Fibroblast of mammary gland (primary cell): ENCODE measurements around the gene ARF6.

Experiments used
- DNase-seq: peaks from one replicate; pipeline ENCODE4 v3.0.0-alpha.2; 2010; ENCODE audit warnings: low read depth
- H3K4me3 ChIP-seq: 2 replicates; pipeline ENCODE4 v1.5.1; 2011; ENCODE audit warnings: low read depth, mild to moderate bottlenecking, low read length, moderate library complexity; ENCODE audit not compliant: control insufficient read depth
- TF ChIP-seq, protein P1 (sequence below): conservative IDR thresholded peaks from 2 replicates; pipeline ENCODE4 v1.5.1; 2011; ENCODE audit warnings: low read depth, low read length, inconsistent platforms; ENCODE audit not compliant: control insufficient read depth, insufficient read depth

ARF6 gene

DNA sequence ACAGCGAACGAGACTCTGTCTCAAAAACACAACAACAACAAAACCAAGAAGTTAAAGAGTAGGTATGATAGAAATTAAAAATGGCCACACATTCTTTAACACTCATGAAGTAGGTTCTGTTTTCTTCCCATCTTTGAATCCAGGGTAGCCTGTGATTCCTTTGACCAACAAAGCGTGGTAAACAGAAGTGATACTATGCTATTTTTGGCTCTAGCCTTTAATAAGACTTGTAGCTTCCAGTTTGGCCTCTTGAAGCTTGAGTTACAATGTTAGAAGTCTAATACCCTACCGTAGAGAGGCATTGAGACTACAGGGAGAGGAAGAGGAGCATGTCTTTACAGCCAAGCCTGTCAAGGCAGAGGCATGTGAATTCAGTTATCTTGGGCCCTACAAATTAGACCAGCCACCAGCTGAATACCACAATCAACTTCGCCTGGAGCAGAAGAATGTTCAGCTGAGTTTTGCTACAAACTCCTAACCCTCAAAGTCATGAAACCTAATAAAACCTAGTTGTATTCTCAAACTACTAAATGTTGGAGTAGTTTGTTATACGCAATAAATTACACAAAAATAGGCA is 35.4 kb upstream of the ARF6 start:
- TF ChIP-seq, protein P1, sequence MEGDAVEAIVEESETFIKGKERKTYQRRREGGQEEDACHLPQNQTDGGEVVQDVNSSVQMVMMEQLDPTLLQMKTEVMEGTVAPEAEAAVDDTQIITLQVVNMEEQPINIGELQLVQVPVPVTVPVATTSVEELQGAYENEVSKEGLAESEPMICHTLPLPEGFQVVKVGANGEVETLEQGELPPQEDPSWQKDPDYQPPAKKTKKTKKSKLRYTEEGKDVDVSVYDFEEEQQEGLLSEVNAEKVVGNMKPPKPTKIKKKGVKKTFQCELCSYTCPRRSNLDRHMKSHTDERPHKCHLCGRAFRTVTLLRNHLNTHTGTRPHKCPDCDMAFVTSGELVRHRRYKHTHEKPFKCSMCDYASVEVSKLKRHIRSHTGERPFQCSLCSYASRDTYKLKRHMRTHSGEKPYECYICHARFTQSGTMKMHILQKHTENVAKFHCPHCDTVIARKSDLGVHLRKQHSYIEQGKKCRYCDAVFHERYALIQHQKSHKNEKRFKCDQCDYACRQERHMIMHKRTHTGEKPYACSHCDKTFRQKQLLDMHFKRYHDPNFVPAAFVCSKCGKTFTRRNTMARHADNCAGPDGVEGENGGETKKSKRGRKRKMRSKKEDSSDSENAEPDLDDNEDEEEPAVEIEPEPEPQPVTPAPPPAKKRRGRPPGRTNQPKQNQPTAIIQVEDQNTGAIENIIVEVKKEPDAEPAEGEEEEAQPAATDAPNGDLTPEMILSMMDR = no peak
- DNase-seq = no peak

DNA sequence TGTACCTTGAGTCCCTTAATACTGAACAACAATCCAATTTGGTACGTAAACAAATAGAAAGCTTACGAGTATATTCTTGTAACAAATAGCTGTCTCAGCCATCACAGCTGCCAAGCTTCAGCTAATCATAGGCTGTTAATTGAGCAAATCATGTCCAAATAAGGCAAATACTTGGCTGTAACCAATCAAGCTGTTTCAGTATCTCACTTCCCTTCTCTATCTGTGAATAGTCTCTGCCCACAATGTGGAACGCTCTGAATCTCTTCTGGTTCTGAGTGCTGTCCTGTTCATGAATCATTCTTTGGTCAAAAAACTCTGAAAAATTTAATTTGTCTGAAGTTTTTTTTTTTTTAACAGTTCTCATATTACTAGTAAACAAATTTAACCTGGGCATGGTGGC is 34.5 kb upstream of the ARF6 start:
- no peak for DNase-seq

More for the DNA sequence above, 35.4 kb upstream of the ARF6 start:
- H3K4me3 ChIP-seq = no peak overlapping the region

DNA sequence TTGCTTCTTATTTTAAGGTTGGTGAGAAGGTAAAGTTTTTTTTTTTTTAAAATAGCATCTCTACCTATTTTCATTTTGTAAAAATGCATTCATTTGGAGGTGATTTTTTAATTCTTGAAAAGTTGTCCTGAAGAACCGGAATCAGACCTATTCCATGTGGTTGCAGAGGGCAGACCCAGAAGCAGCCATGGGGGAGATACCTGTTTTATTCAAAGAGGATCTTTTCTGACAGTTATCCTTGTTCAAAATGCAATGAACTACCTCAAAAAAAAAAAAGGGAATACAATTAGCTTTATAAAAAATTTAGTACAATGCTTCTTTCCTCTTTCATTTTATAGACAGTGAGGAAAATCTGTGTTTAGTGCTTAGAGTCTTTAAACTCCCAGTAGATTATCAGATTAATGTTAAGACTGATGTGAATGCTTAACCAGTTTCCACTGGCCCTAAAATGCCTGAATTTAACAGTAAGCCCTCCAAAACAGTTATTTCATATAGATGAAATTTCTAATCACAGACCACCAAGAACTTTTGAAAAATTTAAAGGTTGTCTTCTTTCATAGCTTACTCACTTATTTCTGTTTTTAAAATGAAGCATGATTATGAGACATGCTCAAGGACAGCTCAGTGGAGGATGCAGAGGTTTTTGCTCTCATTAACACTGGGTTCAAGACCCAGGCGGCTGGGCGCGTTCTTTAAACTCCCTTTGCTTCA is 31.7 kb upstream of the ARF6 start:
- TF ChIP-seq, protein P1 = no peak
- no peak for DNase-seq
- peak overlapping the region; percentile 73 for H3K4me3 ChIP-seq

More for the DNA sequence above, 34.5 kb upstream of the ARF6 start:
- no peak overlapping the region for H3K4me3 ChIP-seq
- TF ChIP-seq, protein P1 = no peak

DNA sequence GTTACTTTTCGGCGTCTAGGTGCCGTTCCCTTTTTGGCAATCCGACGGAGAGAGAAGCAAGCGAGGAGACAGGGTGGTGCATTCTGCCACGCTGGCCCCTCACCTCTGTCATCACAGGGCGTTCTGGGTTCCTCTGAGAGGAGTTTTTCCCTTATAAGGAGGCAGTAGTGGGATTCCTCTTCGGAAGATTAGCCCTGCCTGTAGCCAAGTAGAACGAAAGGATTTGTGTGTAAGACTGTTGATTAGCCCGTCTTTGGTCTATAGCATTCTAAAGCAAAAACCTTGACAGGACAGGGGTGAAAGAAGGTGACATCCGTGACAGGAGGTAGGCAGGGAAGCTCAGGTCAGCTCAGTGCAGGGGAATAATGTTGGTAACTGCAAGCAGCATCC is 31.2 kb upstream of the ARF6 start:
- peak; percentile 80 for DNase-seq
- peak overlapping the region; percentile 73 for H3K4me3 ChIP-seq
- TF ChIP-seq, protein P1 = no peak

DNA sequence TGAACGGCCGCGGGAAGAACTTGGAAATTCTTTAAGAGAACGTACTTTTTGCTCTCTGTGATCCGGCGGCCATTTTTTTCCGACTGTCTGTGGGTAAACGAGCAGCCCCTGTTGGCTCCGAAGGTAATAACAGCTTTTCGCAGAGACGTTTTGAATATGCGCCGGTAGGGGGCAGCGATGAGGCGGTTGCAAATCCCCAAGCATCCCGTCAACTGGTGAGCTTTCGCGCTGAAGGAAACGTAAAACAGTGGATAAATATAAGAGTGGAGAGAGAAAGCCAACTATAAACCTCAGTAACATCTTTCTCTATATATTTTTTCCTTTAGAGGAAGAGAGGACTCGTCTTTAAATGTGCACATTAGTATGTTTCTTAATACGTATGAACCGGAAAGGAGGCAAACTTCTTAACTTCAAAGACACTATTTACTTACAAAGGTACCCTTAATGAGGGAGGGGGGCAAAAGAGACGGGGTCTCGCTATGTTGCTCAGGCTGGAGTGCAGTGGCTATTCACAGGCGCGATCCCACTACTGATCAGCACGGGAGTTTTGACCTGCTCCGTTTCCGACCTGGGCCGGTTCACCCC is 30.7 kb upstream of the ARF6 start:
- peak overlapping the region; percentile 73 for H3K4me3 ChIP-seq
- DNase-seq = peak; percentile 88
- TF ChIP-seq, protein P1 = peak; percentile 100

DNA sequence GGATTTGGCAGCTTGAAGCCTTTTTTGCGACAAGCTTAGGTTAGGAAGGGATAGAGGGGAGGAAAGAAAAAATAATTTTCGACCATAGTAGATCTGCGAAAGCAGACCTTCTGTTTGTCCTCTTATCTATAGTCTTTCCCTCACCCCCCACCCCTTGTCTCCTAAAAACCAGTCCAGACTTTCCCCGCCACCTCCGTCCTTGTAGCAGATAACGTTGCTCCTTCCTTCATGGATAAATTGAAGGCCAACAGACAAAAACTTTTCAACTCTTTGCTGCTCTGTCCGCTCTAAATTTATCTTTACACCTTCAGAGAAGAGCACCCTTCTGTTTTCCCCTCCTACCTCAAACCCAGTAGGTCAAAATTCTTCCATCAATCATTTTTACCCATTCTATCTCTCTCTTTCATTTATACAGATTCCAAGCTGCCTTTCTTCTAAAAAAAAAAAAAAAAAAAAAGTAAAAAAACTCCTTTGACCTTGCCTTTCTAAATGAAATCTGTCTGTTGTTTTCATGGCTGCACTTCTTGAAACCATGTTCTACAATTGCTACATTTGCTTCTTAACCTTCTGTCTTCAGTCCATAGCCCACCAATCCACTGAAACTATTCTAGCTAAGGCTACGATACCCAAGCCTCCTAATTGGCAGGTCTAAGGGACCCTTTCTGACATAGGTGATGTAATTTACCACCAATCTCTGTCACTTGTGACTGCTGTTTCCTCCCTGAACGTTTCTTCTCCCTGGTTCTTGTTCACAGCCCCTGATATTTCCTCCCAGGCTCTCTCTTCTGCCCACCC is 29.2 kb upstream of the ARF6 start:
- TF ChIP-seq, protein P1 = no peak
- peak overlapping the region; percentile 76 for H3K4me3 ChIP-seq
- DNase-seq = no peak
